ENCODE data around the gene RPTOR. TPM values are rescaled to one million over a fixed set of nuclear protein-coding genes. Genes with fewer than 3 reads are reported as not detected.

The RPTOR gene
- polyA plus RNA-seq, 1 donor from 2014 or later, result 8.0 TPM

DNA sequence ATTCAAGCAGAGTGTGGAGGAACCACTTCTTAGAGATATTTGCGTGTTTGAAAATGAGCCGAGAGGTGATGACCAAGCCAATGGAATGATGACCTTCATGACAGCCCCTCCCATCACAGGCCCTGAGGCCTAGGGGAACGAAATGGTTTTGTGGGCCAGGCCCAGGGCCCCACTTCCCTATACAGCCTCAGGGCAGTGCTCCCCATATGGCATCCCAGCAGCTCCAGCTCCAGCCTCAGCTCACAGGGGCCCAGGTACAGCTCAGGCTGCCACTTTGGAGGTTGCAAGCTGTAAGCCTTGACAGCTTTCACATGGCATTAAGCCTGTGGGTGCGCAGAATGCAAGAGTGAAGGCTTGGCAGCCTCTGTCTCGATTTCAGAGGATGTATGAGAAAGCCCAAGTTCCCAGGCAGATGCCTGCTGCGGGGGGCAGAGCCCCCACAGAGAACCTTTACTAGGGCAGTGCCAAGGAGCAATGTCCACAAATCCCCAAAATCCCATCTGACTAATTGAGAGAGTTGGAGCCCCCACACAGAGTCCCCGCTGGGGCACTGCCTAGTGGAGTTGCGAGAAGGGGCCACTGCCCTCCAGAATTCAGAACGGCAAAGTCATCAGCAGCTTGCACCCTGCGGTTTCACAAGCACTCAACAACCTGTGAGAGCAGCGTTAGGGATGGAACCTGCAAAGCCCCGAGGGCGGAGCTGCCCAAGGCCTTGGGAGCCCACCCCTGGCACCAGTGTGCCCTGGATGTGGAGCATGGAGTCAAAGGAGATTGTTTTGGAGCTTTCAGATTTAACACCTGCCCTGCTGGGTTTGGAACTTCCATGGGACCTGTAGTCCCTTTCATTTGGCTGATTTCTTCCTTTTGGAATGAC, 468.2 kb downstream of the RPTOR start:
- H3K79me2 ChIP-seq (replicated peaks; ENCODE audit: insufficient read depth, low read length), result no peaks in the 10 kb centered on the region
- no peak for TF ChIP-seq RAD21 (conservative IDR thresholded peaks at IDR 0.05)
- TF ChIP-seq POLR2AphosphoS5 (IDR thresholded peaks at IDR 0.05), result no peak
- TF ChIP-seq MXI1 (conservative IDR thresholded peaks at IDR 0.05; ENCODE audit: poor library complexity, severe bottlenecking), result no peak
- no peak for TF ChIP-seq EZH2 (IDR thresholded peaks at IDR 0.05; ENCODE audit: borderline replicate concordance, insufficient read depth, low read length, poor library complexity, severe bottlenecking)
- TF ChIP-seq REST (IDR thresholded peaks at IDR 0.05; ENCODE audit: borderline replicate concordance), result no peak
- TF ChIP-seq SMC3 (conservative IDR thresholded peaks at IDR 0.05; ENCODE audit: poor library complexity), result no peak
- TF ChIP-seq CTCF (IDR thresholded peaks at IDR 0.05; ENCODE audit: poor library complexity, severe bottlenecking), result no peak
- no peak for TF ChIP-seq EP300 (conservative IDR thresholded peaks at IDR 0.05; ENCODE audit: poor library complexity, severe bottlenecking)

GRCh38 chr17:81013642-81014041, 469.0 kb downstream of the RPTOR start:
- H2AFZ ChIP-seq (ENCODE audit: low read depth, low read length), result no peak overlapping the region
- no peaks in the 10 kb centered on the region for H4K20me1 ChIP-seq (ENCODE audit: insufficient read depth)
- no peak overlapping the region for H3K4me2 ChIP-seq (ENCODE audit: low read length)
- H3K27me3 ChIP-seq (ENCODE audit: insufficient read depth, low read depth, low read length), result no peaks in the 10 kb centered on the region
- H3F3A ChIP-seq (ENCODE audit: insufficient read depth, low read length, poor library complexity, severe bottlenecking), result no peaks in the 10 kb centered on the region
- no peaks in the 10 kb centered on the region for H3K79me2 ChIP-seq (replicated peaks; ENCODE audit: insufficient read depth, low read length)
- no peak overlapping the region for H3K27ac ChIP-seq (ENCODE audit: low read length)
- TF ChIP-seq RAD21 (conservative IDR thresholded peaks at IDR 0.05) (no peak), REST (IDR thresholded peaks at IDR 0.05; ENCODE audit: borderline replicate concordance) (no peak), TAF1 (IDR thresholded peaks at IDR 0.05; ENCODE audit: low read depth) (no peak), POLR2AphosphoS5 (IDR thresholded peaks at IDR 0.05) (no peak), SMC3 (conservative IDR thresholded peaks at IDR 0.05; ENCODE audit: poor library complexity) (no peak), EP300 (conservative IDR thresholded peaks at IDR 0.05; ENCODE audit: poor library complexity, severe bottlenecking) (no peak), MXI1 (conservative IDR thresholded peaks at IDR 0.05; ENCODE audit: poor library complexity, severe bottlenecking) (no peak), EZH2 (IDR thresholded peaks at IDR 0.05; ENCODE audit: borderline replicate concordance, insufficient read depth, low read length, poor library complexity, severe bottlenecking) (no peak), CTCF (IDR thresholded peaks at IDR 0.05; ENCODE audit: poor library complexity, severe bottlenecking) (no peak)
- H3K4me3 ChIP-seq (ENCODE audit: low read length), result no peak overlapping the region
- H3K9ac ChIP-seq (ENCODE audit: low read length), result no peak overlapping the region
- H3K9me2 ChIP-seq (ENCODE audit: insufficient read depth, low read length), result no peaks in the 10 kb centered on the region
- peaks cover 7% of the 10 kb centered on the region for H3K9me3 ChIP-seq (ENCODE audit: low read length)
- no peaks in the 10 kb centered on the region for H3K36me3 ChIP-seq (ENCODE audit: insufficient read depth, low read length)

More for the DNA sequence above, 468.2 kb downstream of the RPTOR start:
- Histone ChIP-seq H3K27me3 (ENCODE audit: insufficient read depth, low read depth, low read length) (no peaks in the 10 kb centered on the region), H3K4me3 (ENCODE audit: low read length) (no peak overlapping the region), H3K27ac (ENCODE audit: low read length) (no peak overlapping the region), H3K9me3 (ENCODE audit: low read length) (peaks cover 7% of the 10 kb centered on the region), H3K9ac (ENCODE audit: low read length) (no peak overlapping the region), H3K36me3 (ENCODE audit: insufficient read depth, low read length) (no peaks in the 10 kb centered on the region), H2AFZ (ENCODE audit: low read depth, low read length) (no peak overlapping the region), H3F3A (ENCODE audit: insufficient read depth, low read length, poor library complexity, severe bottlenecking) (no peaks in the 10 kb centered on the region), H4K20me1 (ENCODE audit: insufficient read depth) (no peaks in the 10 kb centered on the region), H3K4me2 (ENCODE audit: low read length) (no peak overlapping the region), H3K9me2 (ENCODE audit: insufficient read depth, low read length) (no peaks in the 10 kb centered on the region)
